KOPT-K1 (cell line): Measurements from ENCODE around the gene TNXB.
"Not testable (repeated sequence)": the region's sequence is repeated elsewhere in the genome, so short reads cannot be mapped to it uniquely, and the experiment has no call there.

Experiments
- H3K27ac ChIP-seq: fragments of 200-600 bp; sonication (generic); 2 replicates; pipeline ENCODE4 v1.5.1; 2016; ENCODE audit warnings: antibody characterized with exemption, mild to moderate bottlenecking, low read depth, low read length; ENCODE audit not compliant: poor library complexity, severe bottlenecking
- H3K36me3 ChIP-seq: fragments of 200-600 bp; sonication (generic); 2 replicates; pipeline ENCODE4 v1.5.1; 2017; ENCODE audit warnings: antibody characterized with exemption, mild to moderate bottlenecking, low read length, moderate library complexity; ENCODE audit not compliant: insufficient read depth
- H3K9me3 ChIP-seq: fragments of 200-600 bp; sonication (generic); 2 replicates; pipeline ENCODE4 v1.5.1; 2017; ENCODE audit warnings: antibody characterized with exemption, low read length, mild to moderate bottlenecking; ENCODE audit not compliant: insufficient read depth, poor library complexity, severe bottlenecking

TNXB gene

GRCh38 chr6:32070814-32071543 lies 38.2 kb downstream of the TNXB start:
- Histone ChIP-seq H3K9me3 (no peaks in the 10 kb centered on the region), H3K27ac (no peak overlapping the region), H3K36me3 (no peaks in the 10 kb centered on the region)

GRCh38 chr6:32069878-32070515 lies 39.1 kb downstream of the TNXB start:
- Histone ChIP-seq H3K36me3 (no peaks in the 10 kb centered on the region), H3K27ac (no peak overlapping the region), H3K9me3 (no peaks in the 10 kb centered on the region)

GRCh38 chr6:32069460-32069859 lies 39.7 kb downstream of the TNXB start:
- H3K9me3 ChIP-seq: no peaks in the 10 kb centered on the region
- no peak overlapping the region for H3K27ac ChIP-seq
- H3K36me3 ChIP-seq: no peaks in the 10 kb centered on the region

GRCh38 chr6:32068867-32069266 lies 40.3 kb downstream of the TNXB start:
- Histone ChIP-seq H3K36me3 (no peaks in the 10 kb centered on the region), H3K9me3 (no peaks in the 10 kb centered on the region), H3K27ac (no peak overlapping the region)

GRCh38 chr6:32068315-32068714 lies 40.8 kb downstream of the TNXB start:
- H3K36me3 ChIP-seq, H3K9me3 ChIP-seq, H3K27ac ChIP-seq: not testable (repeated sequence)

GRCh38 chr6:32067521-32067920 lies 41.6 kb downstream of the TNXB start:
- not testable (repeated sequence) for H3K36me3 ChIP-seq, H3K27ac ChIP-seq, H3K9me3 ChIP-seq

- H3K27ac ChIP-seq: no peak overlapping the region
- H3K9me3 ChIP-seq: no peaks in the 10 kb centered on the region
- H3K36me3 ChIP-seq: no peaks in the 10 kb centered on the region
Observed at GRCh38 chr6:32064706-32065105, 44.4 kb downstream of the TNXB start.

- no peaks in the 10 kb centered on the region for H3K36me3 ChIP-seq
- H3K9me3 ChIP-seq: no peaks in the 10 kb centered on the region
- no peak overlapping the region for H3K27ac ChIP-seq
Observed at GRCh38 chr6:32060966-32061655, 48.0 kb downstream of the TNXB start.

- Histone ChIP-seq H3K9me3 (no peaks in the 10 kb centered on the region), H3K27ac (no peak overlapping the region), H3K36me3 (no peaks in the 10 kb centered on the region)
Observed at GRCh38 chr6:32058511-32058963, 50.6 kb downstream of the TNXB start.

- H3K27ac ChIP-seq: no peak overlapping the region
- no peaks in the 10 kb centered on the region for H3K9me3 ChIP-seq
- H3K36me3 ChIP-seq: no peaks in the 10 kb centered on the region
Observed at GRCh38 chr6:32057966-32058365, 51.2 kb downstream of the TNXB start.

- no peaks in the 10 kb centered on the region for H3K9me3 ChIP-seq
- no peak overlapping the region for H3K27ac ChIP-seq
Observed at GRCh38 chr6:32056254-32056653, 52.9 kb downstream of the TNXB start.

GRCh38 chr6:32055756-32056155 lies 53.4 kb downstream of the TNXB start:
- H3K27ac ChIP-seq, H3K9me3 ChIP-seq, H3K36me3 ChIP-seq: not testable (repeated sequence)

More at GRCh38 chr6:32056254-32056653, 52.9 kb downstream of the TNXB start:
- no peaks in the 10 kb centered on the region for H3K36me3 ChIP-seq

GRCh38 chr6:32053314-32053713 lies 55.8 kb downstream of the TNXB start:
- not testable (repeated sequence) for H3K36me3 ChIP-seq, H3K9me3 ChIP-seq, H3K27ac ChIP-seq

- not testable (repeated sequence) for H3K27ac ChIP-seq, H3K9me3 ChIP-seq, H3K36me3 ChIP-seq
Observed at GRCh38 chr6:32052626-32053025, 56.5 kb downstream of the TNXB start.

GRCh38 chr6:32050562-32050961 lies 58.6 kb downstream of the TNXB start:
- Histone ChIP-seq H3K36me3 (no peaks in the 10 kb centered on the region), H3K9me3 (no peaks in the 10 kb centered on the region)

More at GRCh38 chr6:32050562-32050961, 58.6 kb downstream of the TNXB start:
- no peak overlapping the region for H3K27ac ChIP-seq
